NCI-H1417 treated with DMSO at 0.1 percent for 48 hours (cell line): ENCODE data around the gene ATP10A.

Experiments
- DNase-seq: peaks from one replicate; lab custom pipeline; 2025; lab: John Stamatoyannopoulos, UW

ATP10A gene

GRCh38 chr15:25863111-25863967, at the start of gene ATP10A:
Gene ATP10A (minus strand): TSS chr15:25863327. CDS start chr15:25863096, 231 bp downstream.
- DNase-seq: no peak

- DNase-seq: no peak
These were observed 48.9 kb upstream of the ATP10A start for GRCh38 chr15:25912035-25912434.

GRCh38 chr15:25910832-25911231, 47.7 kb upstream of the ATP10A start:
- DNase-seq: no peak

GRCh38 chr15:25909806-25910205, 46.7 kb upstream of the ATP10A start:
- DNase-seq: no peak

GRCh38 chr15:25909325-25909724, 46.2 kb upstream of the ATP10A start:
- no peak for DNase-seq

GRCh38 chr15:25905140-25905539, 42.0 kb upstream of the ATP10A start:
- DNase-seq: no peak

GRCh38 chr15:25903024-25903581, 40.0 kb upstream of the ATP10A start:
- DNase-seq: no peak

GRCh38 chr15:25901811-25902605, 38.9 kb upstream of the ATP10A start:
- DNase-seq: no peak

GRCh38 chr15:25900901-25901300, 37.8 kb upstream of the ATP10A start:
- no peak for DNase-seq

- DNase-seq: no peak
These were observed 37.3 kb upstream of the ATP10A start for GRCh38 chr15:25900431-25900830.

- no peak for DNase-seq
These were observed 36.7 kb upstream of the ATP10A start for GRCh38 chr15:25899870-25900269.

GRCh38 chr15:25897658-25898057, 34.5 kb upstream of the ATP10A start:
- DNase-seq: no peak

GRCh38 chr15:25894371-25894902, 31.3 kb upstream of the ATP10A start:
- no peak for DNase-seq

- DNase-seq: no peak
These were observed 30.5 kb upstream of the ATP10A start for GRCh38 chr15:25893596-25893995.

GRCh38 chr15:25892126-25892525, 29.0 kb upstream of the ATP10A start:
- DNase-seq: no peak

- no peak for DNase-seq
These were observed 28.0 kb upstream of the ATP10A start for GRCh38 chr15:25891081-25891480.

GRCh38 chr15:25890529-25890928, 27.4 kb upstream of the ATP10A start:
- DNase-seq: no peak

- no peak for DNase-seq
These were observed 24.7 kb upstream of the ATP10A start for GRCh38 chr15:25887870-25888269.

GRCh38 chr15:25886498-25887140, 23.5 kb upstream of the ATP10A start:
- DNase-seq: no peak

GRCh38 chr15:25884370-25884769, 21.2 kb upstream of the ATP10A start:
- no peak for DNase-seq

GRCh38 chr15:25883463-25884259, 20.5 kb upstream of the ATP10A start:
- no peak for DNase-seq
